ENCODE results near the gene EPN2.

GRCh38 chr17:19329136-19329535 lies 92.0 kb downstream of the EPN2 start:
- no peak for TF ChIP-seq CTCF (IDR thresholded peaks at IDR 0.05)
- no peak for TF ChIP-seq POLR2A (IDR thresholded peaks at IDR 0.05)
